Sigmoid colon (tissue), 4 donors: ENCODE results near the gene DDX25.
A peak's percentile ranks its signal among the peaks of the same experiment; 100 is the strongest.

Experiments
- POLR2A ChIP-seq, 2 donors: fragments of 450-650 bp; IDR thresholded peaks; one replicate each; pipeline ENCODE4 v1.6.1; 2016; ENCODE audit warnings: antibody characterized with exemption in 2 of 2, mild to moderate bottlenecking in 2 of 2, moderate library complexity in 2 of 2
- POLR2AphosphoS5 ChIP-seq, 4 donors: sonication (generic); formaldehyde crosslinking; IDR thresholded peaks; one replicate each; pipeline ENCODE4 v1.6.1; 2017; ENCODE audit warnings: antibody characterized with exemption in 4 of 4
- TF ChIP-seq, protein P1 (sequence below), 4 experiments: fragments of 450-650 bp in 3 of 4; fragments of 200-600 bp in 1 of 4; IDR thresholded peaks; one replicate each; pipeline ENCODE4 v1.5.1; 2016 to 2019; ENCODE audit warnings: antibody characterized with exemption in 4 of 4, mild to moderate bottlenecking in 3 of 4, moderate library complexity in 2 of 4

DNA sequence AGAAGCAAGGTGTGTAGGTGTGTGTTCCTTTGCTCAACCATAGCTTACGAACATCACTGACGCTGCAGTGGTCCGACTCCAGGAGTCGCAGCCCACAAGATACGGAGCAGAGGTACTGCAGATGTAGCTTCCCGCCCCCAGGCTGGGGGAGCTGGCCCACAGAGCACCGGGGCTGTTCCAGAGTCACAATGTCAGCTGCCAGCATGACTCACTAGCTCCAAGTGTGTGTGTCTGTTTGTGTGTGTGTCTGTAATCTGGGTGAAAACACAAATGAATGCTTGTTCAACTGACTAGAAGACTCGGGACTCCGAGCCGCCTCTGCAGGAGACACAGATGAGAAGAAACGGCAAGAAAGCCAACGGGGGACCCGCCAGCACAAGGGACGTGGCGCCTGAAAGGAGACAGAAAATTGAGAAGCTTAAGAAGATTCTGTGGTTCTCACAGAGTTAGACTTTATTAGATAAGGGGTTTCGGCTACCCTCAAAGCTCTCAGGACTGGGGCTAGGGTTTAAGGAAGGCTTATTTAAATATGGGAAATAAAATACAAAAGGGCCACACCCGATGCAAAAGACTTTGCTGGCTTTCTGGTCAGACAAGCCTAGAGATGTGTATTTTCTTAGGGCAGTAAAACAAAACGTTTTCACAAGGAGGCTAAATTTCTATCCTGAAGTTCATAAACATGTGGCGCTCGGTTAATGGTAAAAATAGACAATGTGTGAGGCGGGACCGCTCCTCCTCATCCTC is 52.3 kb downstream of the DDX25 start:
- TF ChIP-seq POLR2A (IDR thresholded peaks at IDR 0.05) (no peak), POLR2AphosphoS5 (IDR thresholded peaks at IDR 0.05) (peak in 3 of 4 donors; percentile 16 to 31 (median 21))
- TF ChIP-seq, protein P1, sequence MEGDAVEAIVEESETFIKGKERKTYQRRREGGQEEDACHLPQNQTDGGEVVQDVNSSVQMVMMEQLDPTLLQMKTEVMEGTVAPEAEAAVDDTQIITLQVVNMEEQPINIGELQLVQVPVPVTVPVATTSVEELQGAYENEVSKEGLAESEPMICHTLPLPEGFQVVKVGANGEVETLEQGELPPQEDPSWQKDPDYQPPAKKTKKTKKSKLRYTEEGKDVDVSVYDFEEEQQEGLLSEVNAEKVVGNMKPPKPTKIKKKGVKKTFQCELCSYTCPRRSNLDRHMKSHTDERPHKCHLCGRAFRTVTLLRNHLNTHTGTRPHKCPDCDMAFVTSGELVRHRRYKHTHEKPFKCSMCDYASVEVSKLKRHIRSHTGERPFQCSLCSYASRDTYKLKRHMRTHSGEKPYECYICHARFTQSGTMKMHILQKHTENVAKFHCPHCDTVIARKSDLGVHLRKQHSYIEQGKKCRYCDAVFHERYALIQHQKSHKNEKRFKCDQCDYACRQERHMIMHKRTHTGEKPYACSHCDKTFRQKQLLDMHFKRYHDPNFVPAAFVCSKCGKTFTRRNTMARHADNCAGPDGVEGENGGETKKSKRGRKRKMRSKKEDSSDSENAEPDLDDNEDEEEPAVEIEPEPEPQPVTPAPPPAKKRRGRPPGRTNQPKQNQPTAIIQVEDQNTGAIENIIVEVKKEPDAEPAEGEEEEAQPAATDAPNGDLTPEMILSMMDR (IDR thresholded peaks at IDR 0.05), result no peak
